ENCODE measurements around the gene TELO2.

TELO2 gene

GRCh38 chr16:1512774-1513173, 19.6 kb downstream of the TELO2 start:
- Histone ChIP-seq H3K9ac (ENCODE audit: low read length) (no peak overlapping the region), H3K4me1 (ENCODE audit: low read length) (no peaks in the 10 kb centered on the region), H3K27ac (ENCODE audit: low read length) (no peak overlapping the region), H3K27me3 (ENCODE audit: low read depth, low read length) (no peaks in the 10 kb centered on the region), H4K20me1 (ENCODE audit: insufficient read depth, low read length) (no peaks in the 10 kb centered on the region), H3K9me3 (ENCODE audit: insufficient read depth, low read length) (no peaks in the 10 kb centered on the region), H3K4me3 (ENCODE audit: low read length) (no peak overlapping the region), H3K79me2 (ENCODE audit: low read length) (no peaks in the 10 kb centered on the region), H3K4me2 (ENCODE audit: low read length) (no peak overlapping the region), H3K36me3 (replicated peaks; ENCODE audit: low read depth, low read length) (peaks cover 16% of the 10 kb centered on the region), H2AFZ (ENCODE audit: low read depth, low read length) (no peak overlapping the region)
- no peak for TF ChIP-seq EZH2phosphoT487 (IDR thresholded peaks at IDR 0.05; ENCODE audit: low read depth)
- TF ChIP-seq, protein P1, sequence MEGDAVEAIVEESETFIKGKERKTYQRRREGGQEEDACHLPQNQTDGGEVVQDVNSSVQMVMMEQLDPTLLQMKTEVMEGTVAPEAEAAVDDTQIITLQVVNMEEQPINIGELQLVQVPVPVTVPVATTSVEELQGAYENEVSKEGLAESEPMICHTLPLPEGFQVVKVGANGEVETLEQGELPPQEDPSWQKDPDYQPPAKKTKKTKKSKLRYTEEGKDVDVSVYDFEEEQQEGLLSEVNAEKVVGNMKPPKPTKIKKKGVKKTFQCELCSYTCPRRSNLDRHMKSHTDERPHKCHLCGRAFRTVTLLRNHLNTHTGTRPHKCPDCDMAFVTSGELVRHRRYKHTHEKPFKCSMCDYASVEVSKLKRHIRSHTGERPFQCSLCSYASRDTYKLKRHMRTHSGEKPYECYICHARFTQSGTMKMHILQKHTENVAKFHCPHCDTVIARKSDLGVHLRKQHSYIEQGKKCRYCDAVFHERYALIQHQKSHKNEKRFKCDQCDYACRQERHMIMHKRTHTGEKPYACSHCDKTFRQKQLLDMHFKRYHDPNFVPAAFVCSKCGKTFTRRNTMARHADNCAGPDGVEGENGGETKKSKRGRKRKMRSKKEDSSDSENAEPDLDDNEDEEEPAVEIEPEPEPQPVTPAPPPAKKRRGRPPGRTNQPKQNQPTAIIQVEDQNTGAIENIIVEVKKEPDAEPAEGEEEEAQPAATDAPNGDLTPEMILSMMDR (IDR thresholded peaks at IDR 0.05; ENCODE audit: low read depth, low read length), result no peak

DNA sequence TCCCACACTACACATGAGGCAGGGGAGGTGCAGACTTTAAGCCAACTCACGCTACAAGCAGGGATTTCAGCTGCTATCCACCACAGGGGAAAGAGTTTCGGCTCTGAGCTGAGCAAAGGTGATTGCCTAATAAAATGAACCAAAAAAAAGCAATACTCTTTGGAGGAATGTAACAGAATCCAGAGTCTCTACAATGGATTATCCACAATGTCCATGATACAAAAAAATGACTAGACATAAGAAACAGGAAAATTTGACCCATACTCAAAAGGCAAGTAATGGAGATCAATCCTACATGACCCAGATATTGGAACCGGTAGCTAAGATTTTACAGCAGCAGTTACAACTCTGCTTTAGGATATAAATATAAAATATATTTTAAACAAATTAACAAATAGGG, 21.3 kb downstream of the TELO2 start:
- no peak overlapping the region for H3K4me2 ChIP-seq (ENCODE audit: low read length)
- peaks cover 16% of the 10 kb centered on the region for H3K36me3 ChIP-seq (replicated peaks; ENCODE audit: low read depth, low read length)
- no peak overlapping the region for H3K4me3 ChIP-seq (ENCODE audit: low read length)
- no peak overlapping the region for H3K27ac ChIP-seq (ENCODE audit: low read length)
- no peak overlapping the region for H2AFZ ChIP-seq (ENCODE audit: low read depth, low read length)
- H4K20me1 ChIP-seq (ENCODE audit: insufficient read depth, low read length), result no peaks in the 10 kb centered on the region
- H3K9me3 ChIP-seq (ENCODE audit: insufficient read depth, low read length), result no peaks in the 10 kb centered on the region
- H3K27me3 ChIP-seq (ENCODE audit: low read depth, low read length), result no peaks in the 10 kb centered on the region
- no peaks in the 10 kb centered on the region for H3K79me2 ChIP-seq (ENCODE audit: low read length)
- H3K9ac ChIP-seq (ENCODE audit: low read length), result no peak overlapping the region
- H3K4me1 ChIP-seq (ENCODE audit: low read length), result no peaks in the 10 kb centered on the region
- TF ChIP-seq EZH2phosphoT487 (IDR thresholded peaks at IDR 0.05; ENCODE audit: low read depth), result no peak
- TF ChIP-seq, protein P1 (IDR thresholded peaks at IDR 0.05; ENCODE audit: low read depth, low read length), result no peak

- no peaks in the 10 kb centered on the region for H3K27me3 ChIP-seq (ENCODE audit: low read depth, low read length)
- H3K79me2 ChIP-seq (ENCODE audit: low read length), result no peaks in the 10 kb centered on the region
- no peaks in the 10 kb centered on the region for H4K20me1 ChIP-seq (ENCODE audit: insufficient read depth, low read length)
- H3K4me1 ChIP-seq (ENCODE audit: low read length), result no peaks in the 10 kb centered on the region
- H3K9me3 ChIP-seq (ENCODE audit: insufficient read depth, low read length), result no peaks in the 10 kb centered on the region
- no peak overlapping the region for H3K4me2 ChIP-seq (ENCODE audit: low read length)
- H3K4me3 ChIP-seq (ENCODE audit: low read length), result no peak overlapping the region
- TF ChIP-seq, protein P1 (IDR thresholded peaks at IDR 0.05; ENCODE audit: low read depth, low read length), result no peak
- H3K9ac ChIP-seq (ENCODE audit: low read length), result no peak overlapping the region
- no peak overlapping the region for H3K27ac ChIP-seq (ENCODE audit: low read length)
- no peaks in the 10 kb centered on the region for H3K36me3 ChIP-seq (replicated peaks; ENCODE audit: low read depth, low read length)
- H2AFZ ChIP-seq (ENCODE audit: low read depth, low read length), result no peak overlapping the region
Observed at GRCh38 chr16:1518626-1519135, 25.5 kb downstream of the TELO2 start.

GRCh38 chr16:1519831-1520230, 26.7 kb downstream of the TELO2 start:
- TF ChIP-seq EZH2phosphoT487 (IDR thresholded peaks at IDR 0.05; ENCODE audit: low read depth), result no peak
- TF ChIP-seq, protein P1 (IDR thresholded peaks at IDR 0.05; ENCODE audit: low read depth, low read length), result no peak
- H4K20me1 ChIP-seq (ENCODE audit: insufficient read depth, low read length), result no peaks in the 10 kb centered on the region
- H3K4me3 ChIP-seq (ENCODE audit: low read length), result no peak overlapping the region
- H3K79me2 ChIP-seq (ENCODE audit: low read length), result no peaks in the 10 kb centered on the region
- H2AFZ ChIP-seq (ENCODE audit: low read depth, low read length), result no peak overlapping the region
- no peaks in the 10 kb centered on the region for H3K4me1 ChIP-seq (ENCODE audit: low read length)
- H3K4me2 ChIP-seq (ENCODE audit: low read length), result no peak overlapping the region
- no peak overlapping the region for H3K9ac ChIP-seq (ENCODE audit: low read length)
- H3K27me3 ChIP-seq (ENCODE audit: low read depth, low read length), result no peaks in the 10 kb centered on the region
- H3K9me3 ChIP-seq (ENCODE audit: insufficient read depth, low read length), result no peaks in the 10 kb centered on the region
- H3K27ac ChIP-seq (ENCODE audit: low read length), result no peak overlapping the region
- no peaks in the 10 kb centered on the region for H3K36me3 ChIP-seq (replicated peaks; ENCODE audit: low read depth, low read length)
